ENCODE measurements around the gene EXOC8.
"Not testable (repeated sequence)": the region's sequence is repeated elsewhere in the genome, so short reads cannot be mapped to it uniquely, and the experiment has no call there.

EXOC8 gene

DNA sequence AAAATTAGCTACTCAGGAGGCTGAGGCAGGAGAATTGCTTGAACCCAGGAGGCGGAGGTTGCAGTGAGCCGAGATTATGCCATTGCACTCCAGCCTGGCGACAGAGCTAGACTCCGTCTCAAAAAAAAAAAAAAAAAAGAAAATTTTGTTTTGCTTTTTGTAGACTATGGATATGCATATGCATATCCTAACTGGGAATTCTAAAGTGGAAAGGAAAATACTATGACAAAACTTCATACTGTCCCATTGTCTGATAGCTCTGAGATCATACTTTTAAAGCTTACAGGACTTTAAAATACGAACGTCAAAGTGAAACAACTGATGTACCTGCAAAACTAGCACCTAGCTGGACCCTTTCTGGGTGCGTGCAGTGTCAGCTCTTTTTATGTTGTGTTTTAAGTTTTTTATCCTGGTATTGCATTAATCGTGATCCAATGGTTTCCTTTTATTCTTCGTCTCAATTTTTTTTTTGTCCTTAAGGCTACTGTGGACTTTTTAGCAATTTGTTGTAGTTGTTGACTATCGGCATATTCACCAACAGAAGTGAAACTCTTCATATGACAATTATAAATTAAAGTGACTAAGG is 19.6 kb upstream of the EXOC8 start:
- ChIA-PET POLR2A (no interaction called here), CTCF (interaction anchor here (0.8 to 12.0 kb wide), 30 partner anchors 8 to 246 kb away, joined by 3 to 149 read pairs (median 6); partner anchors contain the start of genes EXOC8 and SPRTN)
- no peak for DNase-seq (ENCODE audit: low read depth, low spot score)
- no peak overlapping the region for H3K4me3 ChIP-seq (ENCODE audit: low read depth, low read length)
- TF ChIP-seq, protein P1, sequence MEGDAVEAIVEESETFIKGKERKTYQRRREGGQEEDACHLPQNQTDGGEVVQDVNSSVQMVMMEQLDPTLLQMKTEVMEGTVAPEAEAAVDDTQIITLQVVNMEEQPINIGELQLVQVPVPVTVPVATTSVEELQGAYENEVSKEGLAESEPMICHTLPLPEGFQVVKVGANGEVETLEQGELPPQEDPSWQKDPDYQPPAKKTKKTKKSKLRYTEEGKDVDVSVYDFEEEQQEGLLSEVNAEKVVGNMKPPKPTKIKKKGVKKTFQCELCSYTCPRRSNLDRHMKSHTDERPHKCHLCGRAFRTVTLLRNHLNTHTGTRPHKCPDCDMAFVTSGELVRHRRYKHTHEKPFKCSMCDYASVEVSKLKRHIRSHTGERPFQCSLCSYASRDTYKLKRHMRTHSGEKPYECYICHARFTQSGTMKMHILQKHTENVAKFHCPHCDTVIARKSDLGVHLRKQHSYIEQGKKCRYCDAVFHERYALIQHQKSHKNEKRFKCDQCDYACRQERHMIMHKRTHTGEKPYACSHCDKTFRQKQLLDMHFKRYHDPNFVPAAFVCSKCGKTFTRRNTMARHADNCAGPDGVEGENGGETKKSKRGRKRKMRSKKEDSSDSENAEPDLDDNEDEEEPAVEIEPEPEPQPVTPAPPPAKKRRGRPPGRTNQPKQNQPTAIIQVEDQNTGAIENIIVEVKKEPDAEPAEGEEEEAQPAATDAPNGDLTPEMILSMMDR (IDR thresholded peaks at IDR 0.05; ENCODE audit: insufficient read depth, low read length, missing control alignments): no peak

DNA sequence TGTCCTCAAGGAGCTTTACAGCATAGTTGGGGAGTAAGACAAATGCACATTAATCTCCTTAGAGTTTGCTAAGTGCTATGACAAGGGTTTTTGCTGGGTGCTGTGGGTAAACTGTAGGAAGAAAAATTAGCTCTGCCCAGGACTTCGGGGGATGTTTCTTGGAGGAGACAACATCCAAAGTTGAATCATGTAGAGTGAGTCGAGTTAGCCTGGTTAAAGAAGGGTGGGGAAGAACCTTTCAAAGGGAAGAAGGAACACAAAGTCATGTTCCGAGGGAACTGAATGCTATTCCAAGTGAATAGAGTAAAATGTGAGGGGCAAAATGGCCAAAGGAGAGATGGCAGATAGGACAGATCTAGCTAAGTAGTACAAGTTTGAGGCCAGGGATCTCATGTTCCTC is 17.5 kb upstream of the EXOC8 start:
- ChIA-PET CTCF (interaction anchor here (0.6 to 12.0 kb wide), 11 partner anchors 9 to 267 kb away, joined by 3 to 149 read pairs (median 4); no protein-coding TSS in a partner anchor), POLR2A (interaction anchor here (1.2 kb wide), 1 partner anchor 67 kb away, joined by 3 read pairs; the partner anchor contains the start of gene EGLN1)
- H3K4me3 ChIP-seq (ENCODE audit: low read depth, low read length): no peak overlapping the region
- TF ChIP-seq, protein P1 (IDR thresholded peaks at IDR 0.05; ENCODE audit: insufficient read depth, low read length, missing control alignments): no peak
- DNase-seq (ENCODE audit: low read depth, low spot score): no peak

DNA sequence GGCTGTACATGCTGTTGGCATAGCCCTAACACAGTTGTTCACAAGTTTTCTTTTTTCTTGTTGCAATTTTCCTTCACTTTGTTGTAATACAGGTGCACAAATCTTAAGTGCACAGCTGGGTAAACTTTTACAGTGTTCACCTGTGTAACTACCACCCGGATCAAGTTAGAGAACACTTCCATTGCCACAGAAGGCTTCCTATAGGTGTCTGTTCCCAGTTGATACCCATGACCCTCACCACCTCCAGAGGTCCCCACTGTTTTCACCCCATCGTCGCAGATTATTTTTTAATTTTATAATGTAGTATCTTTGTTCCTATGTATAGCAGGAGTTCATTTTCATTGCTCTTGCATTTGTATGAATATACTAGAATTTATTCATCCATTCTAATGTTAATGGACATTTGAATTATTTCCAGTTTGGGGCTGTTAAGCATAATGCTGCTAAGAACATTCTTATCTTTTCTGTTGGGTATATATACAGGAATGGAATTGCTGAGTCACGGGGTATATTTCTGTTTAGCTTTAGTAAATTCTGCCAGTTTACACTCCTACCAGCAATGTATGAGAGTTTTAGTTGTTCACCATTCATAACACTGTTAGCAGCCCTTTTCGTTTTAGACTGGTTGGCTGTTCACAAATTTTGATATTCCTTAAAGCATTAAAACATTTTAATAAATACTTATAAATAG is 16.8 kb upstream of the EXOC8 start:
- DNase-seq (ENCODE audit: low read depth, low spot score): no peak
- POLR2A ChIA-PET: interaction anchor here (1.2 to 1.4 kb wide), 2 partner anchors 17 to 67 kb away, joined by 3 read pairs; partner anchors contain the start of genes EGLN1, EXOC8 and SPRTN
- TF ChIP-seq, protein P1 (IDR thresholded peaks at IDR 0.05; ENCODE audit: insufficient read depth, low read length, missing control alignments): no peak
- CTCF ChIA-PET: interaction anchor here (1.4 to 12.0 kb wide), 5 partner anchors 16 to 249 kb away, joined by 4 to 149 read pairs (median 6); no protein-coding TSS in a partner anchor
- no peak overlapping the region for H3K4me3 ChIP-seq (ENCODE audit: low read depth, low read length)

DNA sequence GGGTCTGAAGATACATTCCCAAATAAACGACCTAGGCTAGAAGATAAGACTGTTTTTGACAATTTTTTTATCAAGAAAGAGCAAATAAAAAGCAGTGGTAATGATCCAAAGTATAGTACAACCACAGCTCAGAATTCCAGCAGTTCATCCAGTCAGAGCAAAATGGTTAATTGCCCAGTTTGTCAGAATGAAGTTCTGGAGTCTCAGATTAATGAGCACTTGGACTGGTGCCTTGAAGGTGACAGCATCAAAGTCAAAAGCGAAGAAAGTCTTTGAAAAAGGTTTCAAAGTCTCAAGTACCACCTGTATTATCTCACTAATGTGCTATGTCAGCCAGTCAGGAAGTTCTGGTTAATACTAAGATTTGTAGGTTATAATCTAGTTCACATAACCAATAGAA is 15.4 kb upstream of the EXOC8 start:
- POLR2A ChIA-PET: no interaction called here
- CTCF ChIA-PET: no interaction called here
- no peak for DNase-seq (ENCODE audit: low read depth, low spot score)
- TF ChIP-seq, protein P1 (IDR thresholded peaks at IDR 0.05; ENCODE audit: insufficient read depth, low read length, missing control alignments): no peak
- H3K4me3 ChIP-seq (ENCODE audit: low read depth, low read length): no peak overlapping the region

DNA sequence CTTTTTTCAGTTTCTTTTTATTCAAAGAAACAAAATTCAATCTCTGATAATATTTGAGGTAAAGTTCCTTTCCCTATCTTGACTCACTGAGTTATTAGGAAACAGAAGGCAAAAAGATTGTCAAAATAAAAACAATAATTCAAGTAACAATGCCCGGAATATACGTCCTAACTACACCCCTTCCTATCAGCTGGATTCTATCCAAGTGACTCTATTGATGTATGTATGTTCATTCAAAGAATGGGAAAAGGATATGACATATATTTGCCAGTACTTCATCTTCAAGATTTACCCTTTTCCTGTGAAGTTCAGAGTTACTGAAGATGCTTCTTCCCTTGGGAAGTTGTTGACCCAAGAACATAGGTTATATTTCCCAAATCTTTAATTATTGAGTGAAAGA is 14.2 kb upstream of the EXOC8 start:
- no peak for DNase-seq (ENCODE audit: low read depth, low spot score)
- H3K4me3 ChIP-seq (ENCODE audit: low read depth, low read length): no peak overlapping the region
- POLR2A ChIA-PET: no interaction called here
- CTCF ChIA-PET: interaction anchor here (0.8 to 1.8 kb wide), 5 partner anchors 11 to 240 kb away, joined by 4 to 6 read pairs (median 5); no protein-coding TSS in a partner anchor
- TF ChIP-seq, protein P1 (IDR thresholded peaks at IDR 0.05; ENCODE audit: insufficient read depth, low read length, missing control alignments): no peak

DNA sequence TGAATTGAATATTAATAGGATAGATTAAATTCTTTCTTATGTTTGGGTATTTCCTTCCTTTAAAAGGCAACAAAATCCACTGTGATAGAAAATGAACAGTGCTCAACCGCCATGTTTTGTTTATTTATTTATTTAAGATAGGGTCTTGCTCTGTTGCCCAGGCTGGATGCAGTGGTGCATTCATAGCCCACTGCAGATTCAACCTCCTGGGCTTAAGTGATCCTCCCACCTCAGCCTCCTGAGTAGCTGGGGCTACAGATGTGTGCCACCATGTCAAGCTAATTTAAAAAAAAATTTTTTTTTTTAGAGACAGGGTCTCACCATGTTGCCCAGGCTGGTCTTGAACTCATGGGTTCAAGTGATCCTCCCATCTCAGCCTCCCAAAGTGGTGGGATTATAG is 11.2 kb upstream of the EXOC8 start:
- POLR2A ChIA-PET; DNase-seq (ENCODE audit: low read depth, low spot score); H3K4me3 ChIP-seq (ENCODE audit: low read depth, low read length): not testable (repeated sequence)
- CTCF ChIA-PET: interaction anchor here (0.6 to 2.5 kb wide), 6 partner anchors 9 to 242 kb away, joined by 3 to 16 read pairs (median 4); partner anchors contain the start of genes EXOC8 and SPRTN

Measured in AG04449 (cell line).